GM12892 (cell line): ENCODE measurements around the gene NLRC5.

Source experiments
- POLR2A ChIP-seq: IDR thresholded peaks from 2 replicates; pipeline ENCODE4 v1.6.1; 2011; ENCODE audit warnings: low read depth, low read length, control low read depth
- POLR2AphosphoS5 ChIP-seq: IDR thresholded peaks from 2 replicates; pipeline ENCODE4 v1.6.1; 2011; ENCODE audit warnings: low read depth, low read length, control low read depth
- TAF1 ChIP-seq: IDR thresholded peaks from 2 replicates; pipeline ENCODE4 v1.6.1; 2011; ENCODE audit warnings: low read depth, mild to moderate bottlenecking, control low read depth, low read length, borderline replicate concordance

GRCh38 chr16:57130950-57131321 lies 141.6 kb downstream of the NLRC5 start:
- TF ChIP-seq POLR2AphosphoS5 (no peak), POLR2A (no peak), TAF1 (no peak)
